Muscle layer of duodenum (tissue), 2 donors: Measurements from ENCODE around the gene NT5DC3.
A peak's percentile ranks its signal among the peaks of the same experiment; 100 is the strongest.

ENCODE experiments used
- H3K27ac ChIP-seq: one replicate; pipeline ENCODE4 v1.7.0; 2013; ENCODE audit warnings: mild to moderate bottlenecking, low read length
- H3K27me3 ChIP-seq: one replicate; pipeline ENCODE4 v1.7.0; 2013; ENCODE audit warnings: low read depth, mild to moderate bottlenecking, control low read depth, low read length
- H3K36me3 ChIP-seq, 2 donors: one replicate each; pipeline ENCODE4 v1.7.0; 2013; ENCODE audit warnings: low read length in 2 of 2, control low read depth in 1 of 2, mild to moderate bottlenecking in 1 of 2; ENCODE audit not compliant: insufficient read depth in 2 of 2, control insufficient read depth in 1 of 2
- H3K4me1 ChIP-seq, 2 donors: one replicate each; pipeline ENCODE4 v1.7.0; 2013; ENCODE audit warnings: low read length in 2 of 2, mild to moderate bottlenecking in 2 of 2, control low read depth in 1 of 2, moderate library complexity in 1 of 2; ENCODE audit not compliant: insufficient read depth in 2 of 2, control insufficient read depth in 1 of 2
- H3K4me3 ChIP-seq, 2 donors: one replicate each; pipeline ENCODE4 v1.7.0; 2013; ENCODE audit warnings: low read length in 2 of 2, low read depth in 1 of 2, mild to moderate bottlenecking in 1 of 2
- H3K9me3 ChIP-seq, 2 donors: one replicate each; pipeline ENCODE4 v1.7.0; 2013; ENCODE audit warnings: low read length in 2 of 2, control low read depth in 1 of 2, mild to moderate bottlenecking in 1 of 2; ENCODE audit not compliant: control insufficient read depth in 1 of 2
- donor health status: healthy.

Gene NT5DC3

GRCh38 chr12:103758310-103759089 lies 82.5 kb downstream of the NT5DC3 start:
- Histone ChIP-seq H3K4me3 (no peak overlapping the region), H3K4me1 (no peaks in the 10 kb centered on the region), H3K27ac (no peak overlapping the region), H3K36me3 (peaks cover 0 to 8% of the 10 kb centered on the region in 2 donors), H3K9me3 (no peaks in the 10 kb centered on the region), H3K27me3 (no peaks in the 10 kb centered on the region)

- Histone ChIP-seq H3K27me3 (no peaks in the 10 kb centered on the region), H3K4me1 (no peaks in the 10 kb centered on the region), H3K27ac (no peak overlapping the region), H3K36me3 (peaks cover 0 to 3% of the 10 kb centered on the region in 2 donors), H3K4me3 (no peak overlapping the region), H3K9me3 (no peaks in the 10 kb centered on the region)
Measured at GRCh38 chr12:103757248-103757647, 83.8 kb downstream of the NT5DC3 start.

- H3K4me1 ChIP-seq = no peaks in the 10 kb centered on the region
- H3K9me3 ChIP-seq = no peaks in the 10 kb centered on the region
- no peaks in the 10 kb centered on the region for H3K36me3 ChIP-seq
- H3K4me3 ChIP-seq = no peak overlapping the region
- no peaks in the 10 kb centered on the region for H3K27me3 ChIP-seq
- H3K27ac ChIP-seq = no peak overlapping the region
Measured at GRCh38 chr12:103756443-103756842, 84.6 kb downstream of the NT5DC3 start.

GRCh38 chr12:103755425-103755824 lies 85.6 kb downstream of the NT5DC3 start:
- Histone ChIP-seq H3K9me3 (no peaks in the 10 kb centered on the region), H3K27ac (no peak overlapping the region), H3K4me1 (no peaks in the 10 kb centered on the region)

GRCh38 chr12:103751600-103751999 lies 89.4 kb downstream of the NT5DC3 start:
- no peaks in the 10 kb centered on the region for H3K36me3 ChIP-seq
- H3K4me1 ChIP-seq = no peaks in the 10 kb centered on the region
- no peak overlapping the region for H3K27ac ChIP-seq
- H3K4me3 ChIP-seq = no peak overlapping the region
- no peaks in the 10 kb centered on the region for H3K27me3 ChIP-seq
- no peaks in the 10 kb centered on the region for H3K9me3 ChIP-seq

More at GRCh38 chr12:103755425-103755824, 85.6 kb downstream of the NT5DC3 start:
- no peak overlapping the region for H3K4me3 ChIP-seq
- no peaks in the 10 kb centered on the region for H3K27me3 ChIP-seq
- no peaks in the 10 kb centered on the region for H3K36me3 ChIP-seq

- no peak overlapping the region for H3K4me3 ChIP-seq
Measured at GRCh38 chr12:103751171-103751570, 89.9 kb downstream of the NT5DC3 start.

GRCh38 chr12:103748875-103749274 lies 92.2 kb downstream of the NT5DC3 start:
- no peaks in the 10 kb centered on the region for H3K36me3 ChIP-seq
- no peaks in the 10 kb centered on the region for H3K4me1 ChIP-seq
- H3K27ac ChIP-seq = no peak overlapping the region
- H3K4me3 ChIP-seq = no peak overlapping the region
- H3K27me3 ChIP-seq = no peaks in the 10 kb centered on the region
- no peaks in the 10 kb centered on the region for H3K9me3 ChIP-seq

More at GRCh38 chr12:103751171-103751570, 89.9 kb downstream of the NT5DC3 start:
- Histone ChIP-seq H3K36me3 (no peaks in the 10 kb centered on the region), H3K27ac (no peak overlapping the region), H3K4me1 (no peaks in the 10 kb centered on the region), H3K27me3 (no peaks in the 10 kb centered on the region), H3K9me3 (no peaks in the 10 kb centered on the region)

GRCh38 chr12:103748002-103748401 lies 93.0 kb downstream of the NT5DC3 start:
- Histone ChIP-seq H3K4me3 (no peak overlapping the region), H3K4me1 (no peaks in the 10 kb centered on the region), H3K36me3 (no peaks in the 10 kb centered on the region), H3K27me3 (no peaks in the 10 kb centered on the region), H3K9me3 (no peaks in the 10 kb centered on the region), H3K27ac (no peak overlapping the region)

GRCh38 chr12:103745962-103746361 lies 95.1 kb downstream of the NT5DC3 start:
- Histone ChIP-seq H3K36me3 (no peaks in the 10 kb centered on the region), H3K4me1 (peaks cover 4 to 5% of the 10 kb centered on the region in 2 donors)

GRCh38 chr12:103743788-103744187 lies 97.2 kb downstream of the NT5DC3 start:
- Histone ChIP-seq H3K36me3 (no peaks in the 10 kb centered on the region), H3K4me3 (no peak overlapping the region), H3K9me3 (no peaks in the 10 kb centered on the region), H3K27ac (no peak overlapping the region), H3K4me1 (peaks cover 4 to 5% of the 10 kb centered on the region in 2 donors), H3K27me3 (no peaks in the 10 kb centered on the region)

More at GRCh38 chr12:103745962-103746361, 95.1 kb downstream of the NT5DC3 start:
- Histone ChIP-seq H3K4me3 (no peak overlapping the region), H3K9me3 (no peaks in the 10 kb centered on the region), H3K27me3 (no peaks in the 10 kb centered on the region), H3K27ac (no peak overlapping the region)

- peak overlapping the region in 1 of 2 donors; percentile 17 for H3K4me3 ChIP-seq
Measured at GRCh38 chr12:103742349-103742932, 98.6 kb downstream of the NT5DC3 start.

More at GRCh38 chr12:103742349-103742932, 98.6 kb downstream of the NT5DC3 start:
- Histone ChIP-seq H3K4me1 (peaks cover 4 to 5% of the 10 kb centered on the region in 2 donors), H3K27ac (no peak overlapping the region), H3K9me3 (no peaks in the 10 kb centered on the region), H3K27me3 (no peaks in the 10 kb centered on the region), H3K36me3 (no peaks in the 10 kb centered on the region)
